ENCODE data around the gene SLC5A5. TPM values are rescaled to one million over a fixed set of nuclear protein-coding genes. Genes with fewer than 3 reads are reported as not detected.

SLC5A5 gene
- total and polyA plus RNA-seq, 10 of the 15 experiments (the other 5 are each of a cell fraction or from before 2014, with no cell fraction given) = 0.02 to 0.08 (median 0.05) TPM; not detected in 3

GRCh38 chr19:17859533-17860330 lies 12.0 kb upstream of the SLC5A5 start, which contains the start of gene RPL18A (continued):
- TF ChIP-seq, protein P1, sequence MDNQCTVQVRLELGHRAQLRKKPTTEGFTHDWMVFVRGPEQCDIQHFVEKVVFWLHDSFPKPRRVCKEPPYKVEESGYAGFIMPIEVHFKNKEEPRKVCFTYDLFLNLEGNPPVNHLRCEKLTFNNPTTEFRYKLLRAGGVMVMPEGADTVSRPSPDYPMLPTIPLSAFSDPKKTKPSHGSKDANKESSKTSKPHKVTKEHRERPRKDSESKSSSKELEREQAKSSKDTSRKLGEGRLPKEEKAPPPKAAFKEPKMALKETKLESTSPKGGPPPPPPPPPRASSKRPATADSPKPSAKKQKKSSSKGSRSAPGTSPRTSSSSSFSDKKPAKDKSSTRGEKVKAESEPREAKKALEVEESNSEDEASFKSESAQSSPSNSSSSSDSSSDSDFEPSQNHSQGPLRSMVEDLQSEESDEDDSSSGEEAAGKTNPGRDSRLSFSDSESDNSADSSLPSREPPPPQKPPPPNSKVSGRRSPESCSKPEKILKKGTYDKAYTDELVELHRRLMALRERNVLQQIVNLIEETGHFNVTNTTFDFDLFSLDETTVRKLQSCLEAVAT (IDR thresholded peaks at IDR 0.05) = 0 out of 2 replicates have a peak, but pooled peaks have one; percentile 72
- TF ChIP-seq SMC3 (IDR thresholded peaks at IDR 0.05; ENCODE audit: borderline replicate concordance, low read length) = peak; percentile 100
- TF ChIP-seq ZNF207 (IDR thresholded peaks at IDR 0.05; ENCODE audit: borderline replicate concordance) = 0 out of 2 replicates have a peak, but pooled peaks have one; percentile 59
- 0 out of 2 replicates have a peak, but pooled peaks have one; percentile 33 for TF ChIP-seq NR2F1 (conservative IDR thresholded peaks at IDR 0.05)
- peak; percentile 82 for TF ChIP-seq RAD21 (IDR thresholded peaks at IDR 0.05; ENCODE audit: insufficient read depth, low read depth, low read length)
- peak; percentile 79 for TF ChIP-seq FOS (IDR thresholded peaks at IDR 0.05; ENCODE audit: borderline replicate concordance, extremely low read depth, insufficient read length)
- TF ChIP-seq E2F4 (IDR thresholded peaks at IDR 0.05; ENCODE audit: low read depth, low read length) = no peak
- TF ChIP-seq, protein P2, sequence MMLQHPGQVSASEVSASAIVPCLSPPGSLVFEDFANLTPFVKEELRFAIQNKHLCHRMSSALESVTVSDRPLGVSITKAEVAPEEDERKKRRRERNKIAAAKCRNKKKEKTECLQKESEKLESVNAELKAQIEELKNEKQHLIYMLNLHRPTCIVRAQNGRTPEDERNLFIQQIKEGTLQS (IDR thresholded peaks at IDR 0.05; ENCODE audit: borderline replicate concordance, extremely low read depth, low read depth, low read length) = peak; percentile 33; the same call in 1 of the 2 replicates
- TF ChIP-seq MYC (IDR thresholded peaks at IDR 0.05; ENCODE audit: insufficient read depth, insufficient read length, insufficient replicate concordance, low read length, severe bottlenecking) = peak; percentile 89
- TF ChIP-seq, protein P3, sequence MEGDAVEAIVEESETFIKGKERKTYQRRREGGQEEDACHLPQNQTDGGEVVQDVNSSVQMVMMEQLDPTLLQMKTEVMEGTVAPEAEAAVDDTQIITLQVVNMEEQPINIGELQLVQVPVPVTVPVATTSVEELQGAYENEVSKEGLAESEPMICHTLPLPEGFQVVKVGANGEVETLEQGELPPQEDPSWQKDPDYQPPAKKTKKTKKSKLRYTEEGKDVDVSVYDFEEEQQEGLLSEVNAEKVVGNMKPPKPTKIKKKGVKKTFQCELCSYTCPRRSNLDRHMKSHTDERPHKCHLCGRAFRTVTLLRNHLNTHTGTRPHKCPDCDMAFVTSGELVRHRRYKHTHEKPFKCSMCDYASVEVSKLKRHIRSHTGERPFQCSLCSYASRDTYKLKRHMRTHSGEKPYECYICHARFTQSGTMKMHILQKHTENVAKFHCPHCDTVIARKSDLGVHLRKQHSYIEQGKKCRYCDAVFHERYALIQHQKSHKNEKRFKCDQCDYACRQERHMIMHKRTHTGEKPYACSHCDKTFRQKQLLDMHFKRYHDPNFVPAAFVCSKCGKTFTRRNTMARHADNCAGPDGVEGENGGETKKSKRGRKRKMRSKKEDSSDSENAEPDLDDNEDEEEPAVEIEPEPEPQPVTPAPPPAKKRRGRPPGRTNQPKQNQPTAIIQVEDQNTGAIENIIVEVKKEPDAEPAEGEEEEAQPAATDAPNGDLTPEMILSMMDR (IDR thresholded peaks at IDR 0.05 in 2 of 3, conservative IDR thresholded peaks at IDR 0.05 in 1 of 3; ENCODE audit: control insufficient read depth in 2 of 3, extremely low read depth in 1 of 3, insufficient read depth in 1 of 3, low read depth in 3 of 3, low read length in 3 of 3) = peak; percentile 93 to 99 (median 98); a peak in 5 of 6 replicates
- no peak for TF ChIP-seq ZNF274 (IDR thresholded peaks at IDR 0.05; ENCODE audit: insufficient read depth, insufficient read length)
- TF ChIP-seq BHLHE40 (IDR thresholded peaks at IDR 0.05; ENCODE audit: borderline replicate concordance in 1 of 2, low read depth in 2 of 2, low read length in 1 of 2) = peak; percentile 52 to 53; a peak in 2 of 4 replicates
- peak; percentile 22 for TF ChIP-seq BCL3 (IDR thresholded peaks at IDR 0.05; ENCODE audit: borderline replicate concordance, insufficient read depth, low read depth, low read length, poor library complexity, severe bottlenecking)
- no peak for TF ChIP-seq USF1 (IDR thresholded peaks at IDR 0.05; ENCODE audit: borderline replicate concordance, extremely low read length, insufficient read depth, low read depth, low read length)
- TF ChIP-seq KLF5 (IDR thresholded peaks at IDR 0.05; ENCODE audit: partially characterized antibody) = peak; percentile 91
